Measurements from ENCODE around the gene EML1.

DNA sequence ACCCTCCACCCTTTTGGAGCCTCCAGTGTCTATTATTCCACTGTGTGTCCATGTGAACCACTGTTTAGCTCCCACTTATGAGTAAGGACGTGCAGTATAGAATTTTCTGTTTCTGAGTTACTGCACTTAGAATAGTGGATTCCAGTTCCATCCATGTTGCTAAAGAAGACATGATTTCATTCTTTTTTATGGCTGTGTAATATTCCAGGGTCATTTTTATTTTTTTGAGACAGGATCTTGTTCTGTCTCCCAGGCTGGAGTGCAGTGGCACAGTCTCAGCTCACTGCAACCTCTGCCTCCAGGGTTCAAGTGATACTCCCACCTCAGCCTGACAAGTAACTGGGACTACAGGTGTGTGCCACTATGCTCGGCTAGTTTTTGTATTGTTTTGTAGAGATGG is 31.6 kb downstream of the EML1 start:
- TF ChIP-seq POLR2A (IDR thresholded peaks at IDR 0.05): no peak
- TF ChIP-seq, protein P1, sequence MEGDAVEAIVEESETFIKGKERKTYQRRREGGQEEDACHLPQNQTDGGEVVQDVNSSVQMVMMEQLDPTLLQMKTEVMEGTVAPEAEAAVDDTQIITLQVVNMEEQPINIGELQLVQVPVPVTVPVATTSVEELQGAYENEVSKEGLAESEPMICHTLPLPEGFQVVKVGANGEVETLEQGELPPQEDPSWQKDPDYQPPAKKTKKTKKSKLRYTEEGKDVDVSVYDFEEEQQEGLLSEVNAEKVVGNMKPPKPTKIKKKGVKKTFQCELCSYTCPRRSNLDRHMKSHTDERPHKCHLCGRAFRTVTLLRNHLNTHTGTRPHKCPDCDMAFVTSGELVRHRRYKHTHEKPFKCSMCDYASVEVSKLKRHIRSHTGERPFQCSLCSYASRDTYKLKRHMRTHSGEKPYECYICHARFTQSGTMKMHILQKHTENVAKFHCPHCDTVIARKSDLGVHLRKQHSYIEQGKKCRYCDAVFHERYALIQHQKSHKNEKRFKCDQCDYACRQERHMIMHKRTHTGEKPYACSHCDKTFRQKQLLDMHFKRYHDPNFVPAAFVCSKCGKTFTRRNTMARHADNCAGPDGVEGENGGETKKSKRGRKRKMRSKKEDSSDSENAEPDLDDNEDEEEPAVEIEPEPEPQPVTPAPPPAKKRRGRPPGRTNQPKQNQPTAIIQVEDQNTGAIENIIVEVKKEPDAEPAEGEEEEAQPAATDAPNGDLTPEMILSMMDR (IDR thresholded peaks at IDR 0.05): no peak
